Cardiac muscle cell (in vitro differentiated cells and primary cell): Measurements from ENCODE around the gene UBR1. TPM values are rescaled to one million over a fixed set of nuclear protein-coding genes. Genes with fewer than 3 reads are reported as not detected.
"Not testable (repeated sequence)": the region's sequence is repeated elsewhere in the genome, so short reads cannot be mapped to it uniquely, and the experiment has no call there.

ENCODE experiments used
- DNase-seq, 2 donors: peaks; one replicate each; pipeline versions ENCODE4 v3.0.0 to v3.0.0-alpha.2; 2010 to 2017; ENCODE audit warnings: low read depth in 1 of 2, low spot score in 1 of 2
- H3K27ac ChIP-seq: fragments of 200-600 bp; sonication (generic); 2 replicates; pipeline ENCODE4 v1.5.1; 2016
- H3K27me3 ChIP-seq: fragments of 200-600 bp; sonication (generic); 2 replicates; pipeline ENCODE4 v1.6.0; 2016; ENCODE audit warnings: control low read depth
- H3K36me3 ChIP-seq: fragments of 200-600 bp; sonication (generic); 2 replicates; pipeline ENCODE4 v1.5.1; 2016; ENCODE audit warnings: control low read depth
- H3K4me1 ChIP-seq: fragments of 200-600 bp; sonication (generic); 2 replicates; pipeline ENCODE4 v1.8.1; 2017; ENCODE audit warnings: low read depth, mild to moderate bottlenecking, mixed run types
- H3K4me3 ChIP-seq: fragments of 200-600 bp; sonication (generic); 2 replicates; pipeline ENCODE4 v1.5.1; 2016; ENCODE audit warnings: mild to moderate bottlenecking
- H3K9me3 ChIP-seq: fragments of 200-600 bp; sonication (generic); 2 replicates; pipeline ENCODE4 v1.5.1; 2017; ENCODE audit warnings: low read depth, mild to moderate bottlenecking, control low read depth
- polyA plus RNA-seq: library from polyadenylated mRNA; unstranded; fragments of >200 nt; fragmentation: Nextera tagmentation; extraction: Ambion mirVana; gene quantifications from 2 replicates; pipeline ENCODE4 v1.2.1, GENCODE V29; 2016
- total RNA-seq: library from RNA; depleted of rRNA; stranded (reverse); fragments of >200 nt; gene quantifications from 2 replicates; pipeline ENCODE4 v1.2.3, GENCODE V29; 2016
- TF ChIP-seq, protein P1 (sequence below): IDR thresholded peaks from 2 replicates; pipeline ENCODE4 v1.5.1; 2012; ENCODE audit warnings: low read depth, mild to moderate bottlenecking, low read length

The UBR1 gene
- total and polyA plus RNA-seq, 2 experiments from 2014 or later, result 15.1 to 20.6 TPM

- TF ChIP-seq, protein P1, sequence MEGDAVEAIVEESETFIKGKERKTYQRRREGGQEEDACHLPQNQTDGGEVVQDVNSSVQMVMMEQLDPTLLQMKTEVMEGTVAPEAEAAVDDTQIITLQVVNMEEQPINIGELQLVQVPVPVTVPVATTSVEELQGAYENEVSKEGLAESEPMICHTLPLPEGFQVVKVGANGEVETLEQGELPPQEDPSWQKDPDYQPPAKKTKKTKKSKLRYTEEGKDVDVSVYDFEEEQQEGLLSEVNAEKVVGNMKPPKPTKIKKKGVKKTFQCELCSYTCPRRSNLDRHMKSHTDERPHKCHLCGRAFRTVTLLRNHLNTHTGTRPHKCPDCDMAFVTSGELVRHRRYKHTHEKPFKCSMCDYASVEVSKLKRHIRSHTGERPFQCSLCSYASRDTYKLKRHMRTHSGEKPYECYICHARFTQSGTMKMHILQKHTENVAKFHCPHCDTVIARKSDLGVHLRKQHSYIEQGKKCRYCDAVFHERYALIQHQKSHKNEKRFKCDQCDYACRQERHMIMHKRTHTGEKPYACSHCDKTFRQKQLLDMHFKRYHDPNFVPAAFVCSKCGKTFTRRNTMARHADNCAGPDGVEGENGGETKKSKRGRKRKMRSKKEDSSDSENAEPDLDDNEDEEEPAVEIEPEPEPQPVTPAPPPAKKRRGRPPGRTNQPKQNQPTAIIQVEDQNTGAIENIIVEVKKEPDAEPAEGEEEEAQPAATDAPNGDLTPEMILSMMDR, result no peak
- no peaks in the 10 kb centered on the region for H3K9me3 ChIP-seq
- peaks cover 67% of the 10 kb centered on the region for H3K36me3 ChIP-seq
- no peaks in the 10 kb centered on the region for H3K27me3 ChIP-seq
- DNase-seq, result no peak
- H3K4me3 ChIP-seq, result no peak overlapping the region
- no peaks in the 10 kb centered on the region for H3K4me1 ChIP-seq
- H3K27ac ChIP-seq, result no peak overlapping the region
These were observed 131.5 kb downstream of the UBR1 start for GRCh38 chr15:42974202-42974862.

GRCh38 chr15:42973114-42973513 lies 132.7 kb downstream of the UBR1 start:
- Histone ChIP-seq H3K27ac (no peak overlapping the region), H3K27me3 (no peaks in the 10 kb centered on the region), H3K4me3 (no peak overlapping the region), H3K9me3 (no peaks in the 10 kb centered on the region), H3K36me3 (peaks cover 65% of the 10 kb centered on the region), H3K4me1 (no peaks in the 10 kb centered on the region)
- TF ChIP-seq, protein P1, result no peak
- no peak for DNase-seq

- Histone ChIP-seq H3K9me3 (no peaks in the 10 kb centered on the region), H3K27me3 (no peaks in the 10 kb centered on the region), H3K4me3 (no peak overlapping the region), H3K27ac (no peak overlapping the region), H3K36me3 (peaks cover 53% of the 10 kb centered on the region), H3K4me1 (no peaks in the 10 kb centered on the region)
- DNase-seq, result no peak
- TF ChIP-seq, protein P1, result no peak
These were observed 134.0 kb downstream of the UBR1 start for GRCh38 chr15:42971830-42972229.

DNA sequence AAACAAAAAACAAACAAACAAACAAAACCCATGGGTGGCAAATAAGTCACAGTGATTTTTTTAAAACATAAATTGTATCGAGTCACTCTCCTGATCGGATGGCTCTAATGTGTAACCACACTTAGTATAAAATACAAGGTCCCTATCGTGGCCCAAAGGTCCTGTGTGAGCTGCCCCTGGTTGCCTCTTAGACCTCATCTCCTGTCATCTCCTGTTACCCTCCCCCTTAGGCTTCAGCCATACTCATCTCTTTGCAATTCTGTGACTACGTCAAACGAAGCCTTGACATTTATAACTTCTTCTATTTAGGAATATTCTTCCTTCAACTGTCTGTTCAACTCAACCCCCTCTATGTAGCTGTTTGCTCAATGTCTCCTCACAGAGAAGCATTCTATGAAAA lies 141.4 kb downstream of the UBR1 start:
- Histone ChIP-seq H3K36me3 (peaks cover 30% of the 10 kb centered on the region), H3K4me1 (no peaks in the 10 kb centered on the region), H3K27me3 (no peaks in the 10 kb centered on the region), H3K27ac (no peak overlapping the region), H3K9me3 (no peaks in the 10 kb centered on the region), H3K4me3 (no peak overlapping the region)
- TF ChIP-seq, protein P1, result no peak
- DNase-seq, result no peak

GRCh38 chr15:42955518-42955917 lies 150.3 kb downstream of the UBR1 start:
- no peaks in the 10 kb centered on the region for H3K27me3 ChIP-seq
- peaks cover 54% of the 10 kb centered on the region for H3K36me3 ChIP-seq
- no peaks in the 10 kb centered on the region for H3K9me3 ChIP-seq
- DNase-seq, result peak in 1 of 2 donors; percentile 12
- no peak overlapping the region for H3K27ac ChIP-seq
- TF ChIP-seq, protein P1, result no peak
- H3K4me3 ChIP-seq, result no peak overlapping the region
- no peaks in the 10 kb centered on the region for H3K4me1 ChIP-seq

DNA sequence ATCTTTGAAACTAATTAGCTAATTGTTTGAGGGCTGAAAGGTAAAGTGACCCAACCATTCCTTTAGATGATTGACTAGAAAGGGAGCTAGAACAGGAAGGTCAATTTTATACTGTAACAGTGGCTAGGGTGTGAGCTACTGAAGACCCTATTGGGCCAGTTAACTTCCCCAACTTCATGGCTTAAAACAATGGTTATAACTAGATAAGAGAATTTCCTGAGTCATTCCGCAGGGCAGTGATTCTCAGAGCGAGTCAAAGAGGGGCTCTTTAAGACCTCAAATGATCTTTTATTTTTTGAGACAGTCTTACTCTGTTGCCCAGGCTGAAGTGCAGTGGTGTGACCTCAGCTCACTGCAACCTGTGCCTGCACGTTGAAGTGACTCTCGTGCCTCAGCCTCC lies 151.5 kb downstream of the UBR1 start:
- TF ChIP-seq, protein P1, result no peak
- no peak overlapping the region for H3K27ac ChIP-seq
- no peaks in the 10 kb centered on the region for H3K4me1 ChIP-seq
- H3K9me3 ChIP-seq, result no peaks in the 10 kb centered on the region
- H3K27me3 ChIP-seq, result no peaks in the 10 kb centered on the region
- DNase-seq, result no peak
- H3K36me3 ChIP-seq, result peaks cover 55% of the 10 kb centered on the region
- no peak overlapping the region for H3K4me3 ChIP-seq

- H3K36me3 ChIP-seq, result peaks cover 50% of the 10 kb centered on the region
- H3K4me1 ChIP-seq, H3K9me3 ChIP-seq, H3K4me3 ChIP-seq, DNase-seq, H3K27ac ChIP-seq, H3K27me3 ChIP-seq: not testable (repeated sequence)
These were observed 156.9 kb downstream of the UBR1 start for GRCh38 chr15:42948898-42949297.
